ENCODE data around the gene ARAP2.

The ARAP2 gene

GRCh38 chr4:36282503-36283030 is 38.3 kb upstream of the ARAP2 start:
- H3K36me3 ChIP-seq (ENCODE audit: control insufficient read depth in 2 of 2, insufficient read depth in 1 of 2, low read length in 2 of 2), result no peaks in the 10 kb centered on the region
- POLR2A ChIA-PET, result no interaction called here
- no peaks in the 10 kb centered on the region for H3K4me1 ChIP-seq (ENCODE audit: control insufficient read depth, insufficient read depth, low read length)
- H3K27ac ChIP-seq (ENCODE audit: extremely low read depth, low read depth, low read length), result no peak overlapping the region
- TF ChIP-seq ZIC2 (tag by site-specific recombination; IDR thresholded peaks at IDR 0.05) (no peak), MZF1 (tag by site-specific recombination; IDR thresholded peaks at IDR 0.05; ENCODE audit: borderline replicate concordance) (no peak), GLIS2 (tag by site-specific recombination; IDR thresholded peaks at IDR 0.05) (no peak), ZNF202 (tag by site-specific recombination; IDR thresholded peaks at IDR 0.05; ENCODE audit: borderline replicate concordance) (no peak), KLF7 (tag by site-specific recombination; IDR thresholded peaks at IDR 0.05; ENCODE audit: borderline replicate concordance) (no peak), ZNF16 (tag by site-specific recombination; IDR thresholded peaks at IDR 0.05; ENCODE audit: low read depth) (no peak), ZNF843 (tag by site-specific recombination; IDR thresholded peaks at IDR 0.05) (no peak), ZBTB17 (tag by site-specific recombination; IDR thresholded peaks at IDR 0.05) (no peak), ZNF146 (tag by site-specific recombination; IDR thresholded peaks at IDR 0.05) (no peak), KLF17 (tag by site-specific recombination; IDR thresholded peaks at IDR 0.05) (no peak), TRIM28 (IDR thresholded peaks at IDR 0.05; ENCODE audit: borderline replicate concordance, low read length) (no peak), ZNF488 (tag by site-specific recombination; IDR thresholded peaks at IDR 0.05) (no peak), ZNF600 (tag by site-specific recombination; IDR thresholded peaks at IDR 0.05) (no peak), REPIN1 (tag by site-specific recombination; IDR thresholded peaks at IDR 0.05; ENCODE audit: low read depth) (no peak), INSM2 (tag by site-specific recombination; IDR thresholded peaks at IDR 0.05) (no peak)
- TF ChIP-seq, protein P1, sequence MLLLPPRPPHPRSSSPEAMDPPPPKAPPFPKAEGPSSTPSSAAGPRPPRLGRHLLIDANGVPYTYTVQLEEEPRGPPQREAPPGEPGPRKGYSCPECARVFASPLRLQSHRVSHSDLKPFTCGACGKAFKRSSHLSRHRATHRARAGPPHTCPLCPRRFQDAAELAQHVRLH (tag by site-specific recombination; IDR thresholded peaks at IDR 0.05), result no peak
- TF ChIP-seq, protein P2, sequence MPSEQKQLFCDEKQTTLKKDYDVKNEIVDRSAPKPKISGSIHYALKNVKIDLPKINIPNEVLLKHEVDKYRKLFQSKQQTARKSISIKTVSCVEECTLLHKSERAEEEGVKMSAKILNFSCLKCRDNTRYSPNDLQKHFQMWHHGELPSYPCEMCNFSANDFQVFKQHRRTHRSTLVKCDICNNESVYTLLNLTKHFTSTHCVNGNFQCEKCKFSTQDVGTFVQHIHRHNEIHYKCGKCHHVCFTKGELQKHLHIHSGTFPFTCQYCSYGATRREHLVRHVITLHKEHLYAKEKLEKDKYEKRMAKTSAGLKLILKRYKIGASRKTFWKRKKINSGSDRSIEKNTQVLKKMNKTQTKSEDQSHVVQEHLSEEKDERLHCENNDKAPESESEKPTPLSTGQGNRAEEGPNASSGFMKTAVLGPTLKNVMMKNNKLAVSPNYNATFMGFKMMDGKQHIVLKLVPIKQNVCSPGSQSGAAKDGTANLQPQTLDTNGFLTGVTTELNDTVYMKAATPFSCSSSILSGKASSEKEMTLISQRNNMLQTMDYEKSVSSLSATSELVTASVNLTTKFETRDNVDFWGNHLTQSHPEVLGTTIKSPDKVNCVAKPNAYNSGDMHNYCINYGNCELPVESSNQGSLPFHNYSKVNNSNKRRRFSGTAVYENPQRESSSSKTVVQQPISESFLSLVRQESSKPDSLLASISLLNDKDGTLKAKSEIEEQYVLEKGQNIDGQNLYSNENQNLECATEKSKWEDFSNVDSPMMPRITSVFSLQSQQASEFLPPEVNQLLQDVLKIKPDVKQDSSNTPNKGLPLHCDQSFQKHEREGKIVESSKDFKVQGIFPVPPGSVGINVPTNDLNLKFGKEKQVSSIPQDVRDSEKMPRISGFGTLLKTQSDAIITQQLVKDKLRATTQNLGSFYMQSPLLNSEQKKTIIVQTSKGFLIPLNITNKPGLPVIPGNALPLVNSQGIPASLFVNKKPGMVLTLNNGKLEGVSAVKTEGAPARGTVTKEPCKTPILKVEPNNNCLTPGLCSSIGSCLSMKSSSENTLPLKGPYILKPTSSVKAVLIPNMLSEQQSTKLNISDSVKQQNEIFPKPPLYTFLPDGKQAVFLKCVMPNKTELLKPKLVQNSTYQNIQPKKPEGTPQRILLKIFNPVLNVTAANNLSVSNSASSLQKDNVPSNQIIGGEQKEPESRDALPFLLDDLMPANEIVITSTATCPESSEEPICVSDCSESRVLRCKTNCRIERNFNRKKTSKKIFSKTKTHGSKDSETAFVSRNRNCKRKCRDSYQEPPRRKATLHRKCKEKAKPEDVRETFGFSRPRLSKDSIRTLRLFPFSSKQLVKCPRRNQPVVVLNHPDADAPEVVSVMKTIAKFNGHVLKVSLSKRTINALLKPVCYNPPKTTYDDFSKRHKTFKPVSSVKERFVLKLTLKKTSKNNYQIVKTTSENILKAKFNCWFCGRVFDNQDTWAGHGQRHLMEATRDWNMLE (tag by site-specific recombination; conservative IDR thresholded peaks at IDR 0.05; ENCODE audit: low read depth), result no peak
- CTCF ChIA-PET, result no interaction called here
- no peak overlapping the region for H3K4me3 ChIP-seq (ENCODE audit: low read depth, low read length)
- no peaks in the 10 kb centered on the region for H3K9me3 ChIP-seq (ENCODE audit: control insufficient read depth, insufficient read depth, low read depth, low read length)

Measured in HEK293 (cell line).